ENCODE data around the gene FAM184A.
"Not testable (repeated sequence)": the region's sequence is repeated elsewhere in the genome, so short reads cannot be mapped to it uniquely, and the experiment has no call there.

Gene FAM184A, protein sequence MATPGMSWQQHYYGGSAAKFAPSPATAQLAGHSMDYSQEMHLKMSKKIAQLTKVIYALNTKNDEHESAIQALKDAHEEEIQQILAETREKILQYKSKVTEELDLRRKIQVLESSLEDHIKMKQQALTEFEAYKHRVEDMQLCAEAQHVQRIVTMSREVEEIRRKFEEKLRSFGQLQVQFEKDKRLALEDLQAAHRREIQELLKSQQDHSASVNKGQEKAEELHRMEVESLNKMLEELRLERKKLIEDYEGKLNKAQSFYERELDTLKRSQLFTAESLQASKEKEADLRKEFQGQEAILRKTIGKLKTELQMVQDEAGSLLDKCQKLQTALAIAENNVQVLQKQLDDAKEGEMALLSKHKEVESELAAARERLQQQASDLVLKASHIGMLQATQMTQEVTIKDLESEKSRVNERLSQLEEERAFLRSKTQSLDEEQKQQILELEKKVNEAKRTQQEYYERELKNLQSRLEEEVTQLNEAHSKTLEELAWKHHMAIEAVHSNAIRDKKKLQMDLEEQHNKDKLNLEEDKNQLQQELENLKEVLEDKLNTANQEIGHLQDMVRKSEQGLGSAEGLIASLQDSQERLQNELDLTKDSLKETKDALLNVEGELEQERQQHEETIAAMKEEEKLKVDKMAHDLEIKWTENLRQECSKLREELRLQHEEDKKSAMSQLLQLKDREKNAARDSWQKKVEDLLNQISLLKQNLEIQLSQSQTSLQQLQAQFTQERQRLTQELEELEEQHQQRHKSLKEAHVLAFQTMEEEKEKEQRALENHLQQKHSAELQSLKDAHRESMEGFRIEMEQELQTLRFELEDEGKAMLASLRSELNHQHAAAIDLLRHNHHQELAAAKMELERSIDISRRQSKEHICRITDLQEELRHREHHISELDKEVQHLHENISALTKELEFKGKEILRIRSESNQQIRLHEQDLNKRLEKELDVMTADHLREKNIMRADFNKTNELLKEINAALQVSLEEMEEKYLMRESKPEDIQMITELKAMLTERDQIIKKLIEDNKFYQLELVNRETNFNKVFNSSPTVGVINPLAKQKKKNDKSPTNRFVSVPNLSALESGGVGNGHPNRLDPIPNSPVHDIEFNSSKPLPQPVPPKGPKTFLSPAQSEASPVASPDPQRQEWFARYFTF

DNA sequence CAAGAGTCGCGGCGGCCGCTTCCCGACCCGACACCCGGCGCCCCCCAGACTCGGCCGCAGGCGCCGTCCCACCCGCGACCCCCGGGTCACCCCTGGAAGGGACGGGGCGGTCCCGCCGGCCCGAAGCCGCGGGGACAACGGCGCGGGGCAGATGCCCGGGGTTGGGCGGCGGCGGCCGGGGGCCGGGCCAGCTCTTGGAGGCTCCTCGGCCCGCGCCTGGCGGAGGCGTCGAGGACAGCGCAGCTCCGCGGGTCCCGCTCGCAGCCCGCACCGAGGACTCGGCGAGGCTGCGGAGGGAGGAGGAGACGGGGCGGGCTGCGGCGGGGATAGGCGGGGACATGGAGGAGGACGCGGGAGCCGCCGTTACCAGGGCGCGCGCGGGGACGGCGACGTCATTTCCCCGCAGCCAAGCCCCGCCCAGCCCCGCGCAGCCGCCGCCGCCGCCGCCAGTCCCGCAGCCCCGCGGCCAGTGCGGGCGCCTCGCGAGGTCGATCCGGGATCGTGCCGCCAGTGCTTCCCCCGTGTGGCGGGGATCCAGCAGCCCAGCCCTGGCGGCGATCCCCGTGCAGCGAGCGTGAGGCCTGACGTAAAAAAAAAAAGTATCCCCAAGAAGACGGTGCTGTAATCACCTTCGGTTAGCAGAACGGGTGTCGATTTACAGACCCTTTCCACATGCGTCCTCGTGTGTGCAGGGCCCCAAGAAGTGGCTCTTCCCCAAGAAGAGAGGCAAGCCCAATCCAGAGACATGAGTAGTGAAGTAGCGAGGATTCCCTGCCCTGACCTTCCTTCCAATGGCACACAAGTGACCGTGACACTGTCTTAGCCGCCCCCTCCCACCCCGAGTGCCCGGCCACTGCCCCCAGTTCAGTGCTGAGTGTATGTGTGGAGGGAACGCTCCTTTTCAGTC, at the start of gene FAM184A:
FAM184A (minus strand) TSS at position 289 of the 907 bp plus-strand sequence. CDS start 365 bp downstream, outside the sequence.
- peak; percentile 71 to 80 for DNase-seq

DNA sequence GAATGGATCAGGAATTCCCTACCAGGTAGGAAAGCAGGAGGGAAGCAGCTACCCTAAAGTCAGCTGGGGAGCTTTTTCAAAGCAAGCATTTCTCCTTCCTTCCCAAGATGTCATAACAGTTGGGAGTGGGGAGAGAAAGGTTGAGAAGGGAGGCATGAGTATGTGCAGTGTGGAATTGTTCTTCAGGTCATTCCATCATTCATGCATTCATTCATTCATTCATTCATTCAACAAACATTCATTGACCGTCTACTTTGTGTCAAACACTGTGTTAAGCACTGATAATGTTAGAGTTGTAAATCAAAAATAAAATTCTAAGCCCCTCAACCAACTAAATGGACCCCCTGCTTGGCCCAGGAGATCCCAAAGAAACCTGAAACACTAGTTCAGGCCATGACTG, 49.2 kb upstream of the FAM184A start:
- DNase-seq = no peak

DNA sequence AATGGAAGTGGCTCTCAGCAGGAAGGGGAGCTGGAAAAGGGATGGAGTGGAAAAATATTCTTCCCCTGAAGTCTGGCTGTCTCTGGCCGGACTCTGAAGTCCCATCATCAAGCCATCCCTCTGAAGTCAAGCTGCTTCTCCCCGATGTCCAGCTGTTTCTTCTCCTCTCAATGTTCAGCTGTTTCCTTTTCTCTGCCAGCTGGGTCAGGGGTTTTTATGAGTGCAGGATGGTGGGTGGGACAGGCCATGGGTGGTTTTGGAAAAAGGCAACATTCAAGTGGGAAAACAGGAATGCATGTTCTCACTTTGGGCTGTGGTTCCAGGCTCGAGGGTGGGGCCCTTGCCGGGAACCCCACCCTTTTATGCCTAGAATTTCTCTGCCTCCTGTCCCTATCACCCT, 48.4 kb upstream of the FAM184A start:
- no peak for DNase-seq

DNA sequence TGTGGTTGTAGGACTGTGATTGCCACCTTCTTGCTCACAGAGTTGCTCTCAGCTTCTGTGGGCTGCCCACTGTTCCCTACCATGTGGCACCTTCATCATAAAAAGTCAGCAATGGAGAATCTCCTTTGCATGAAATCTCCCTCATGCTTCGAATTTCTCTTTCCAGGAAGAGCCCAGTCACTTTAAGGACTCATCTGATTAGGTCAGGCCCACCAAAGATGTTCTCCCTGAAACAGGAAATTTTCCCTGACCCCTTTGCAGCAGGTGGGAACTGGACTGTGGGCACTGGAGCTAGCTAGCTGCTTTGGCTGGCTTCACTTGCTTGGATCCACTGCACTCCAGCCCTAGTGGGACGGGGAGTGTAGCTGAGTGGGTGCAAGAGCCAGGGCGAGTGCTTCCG, 47.7 kb upstream of the FAM184A start:
- DNase-seq = no peak

DNA sequence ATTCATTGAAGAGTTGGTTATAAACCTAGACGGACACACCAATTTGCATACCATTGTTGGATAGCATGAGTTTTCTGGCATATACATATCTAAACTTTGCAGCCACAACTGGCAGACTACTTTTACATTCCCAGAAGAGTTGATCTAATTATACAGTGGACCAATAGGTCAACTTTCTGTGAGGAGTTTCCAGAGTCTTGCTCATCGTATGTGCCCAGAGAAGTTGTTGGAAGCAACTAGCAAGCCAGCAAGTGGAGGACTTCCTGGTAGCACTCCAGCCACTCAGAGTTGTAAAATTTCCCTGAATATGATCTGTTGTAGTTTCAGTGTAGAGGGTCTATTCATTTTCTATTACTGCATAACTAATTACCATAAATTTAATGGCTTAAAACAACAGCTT, 47.1 kb upstream of the FAM184A start:
- DNase-seq = no peak

DNA sequence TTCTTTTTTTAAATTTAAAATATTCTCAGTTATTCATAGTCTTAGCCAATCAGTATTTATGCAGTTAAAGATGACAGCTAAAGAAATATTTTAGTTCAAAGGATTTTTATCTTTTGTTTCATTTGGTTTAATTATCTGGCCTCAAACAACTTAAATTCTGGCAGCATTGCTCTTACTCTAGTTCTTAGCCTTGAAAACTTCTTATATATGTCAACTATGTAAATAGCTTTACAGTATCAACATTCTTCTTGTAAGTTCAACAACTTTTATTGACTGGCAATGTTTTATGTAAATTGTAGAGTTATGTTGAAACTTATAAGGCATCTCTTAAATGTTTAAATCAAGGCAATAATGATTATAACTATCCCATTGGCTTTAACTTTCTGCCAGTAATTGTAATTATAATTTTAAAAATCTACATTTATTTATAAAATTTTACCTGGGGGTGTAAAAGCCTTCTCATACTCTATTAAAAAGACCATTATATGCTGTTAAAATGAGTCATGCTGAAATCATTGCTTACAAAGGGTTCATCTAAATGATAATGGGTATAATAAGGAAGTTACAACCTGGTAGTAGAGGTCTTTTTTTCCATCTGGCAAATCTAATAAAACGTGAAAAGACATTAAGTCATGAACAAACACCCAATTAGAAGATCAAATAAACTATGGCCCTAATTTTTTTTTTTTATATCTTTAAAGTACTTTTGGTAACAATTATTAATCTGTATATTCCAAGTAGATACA, 45.8 kb upstream of the FAM184A start:
- DNase-seq = no peak

DNA sequence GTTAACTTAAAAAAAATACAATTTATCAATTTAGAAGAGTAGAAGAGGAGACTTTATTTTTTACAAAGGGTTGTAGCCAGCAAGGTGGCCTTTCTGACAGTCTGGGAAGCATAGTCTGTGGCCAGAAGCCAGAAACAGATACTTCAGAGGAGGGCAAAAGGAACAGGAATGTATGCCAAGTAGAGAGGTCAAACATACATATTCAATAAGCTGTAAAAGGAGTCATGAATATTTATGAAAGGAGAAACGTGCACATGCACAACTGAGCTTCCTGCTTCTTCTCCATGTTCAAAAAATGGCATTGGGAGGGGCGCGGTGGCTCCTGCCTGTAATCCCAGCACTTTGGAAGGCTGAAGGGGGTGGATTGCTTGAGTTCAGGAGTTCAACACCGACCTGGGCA, 43.9 kb upstream of the FAM184A start:
- DNase-seq = no peak

DNA sequence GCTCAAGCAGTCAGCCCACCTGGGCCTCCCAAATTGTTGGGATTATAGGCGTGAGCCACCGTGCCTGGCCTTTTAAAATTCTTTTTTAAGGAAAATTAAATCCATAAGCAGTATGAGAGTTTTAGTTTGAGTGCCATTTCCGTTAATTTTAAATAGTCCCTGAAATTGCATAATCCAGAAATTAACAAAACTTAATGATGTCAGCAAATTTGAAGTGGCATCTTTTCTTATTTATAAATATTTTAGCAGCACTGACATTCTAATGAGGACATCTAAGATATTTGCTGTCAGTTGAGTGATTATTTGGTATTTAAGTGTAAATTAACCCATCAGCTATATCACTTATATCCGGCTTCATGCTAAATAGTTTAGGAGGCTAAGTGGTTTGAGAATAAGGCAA, 42.9 kb upstream of the FAM184A start:
- no peak for DNase-seq

DNA sequence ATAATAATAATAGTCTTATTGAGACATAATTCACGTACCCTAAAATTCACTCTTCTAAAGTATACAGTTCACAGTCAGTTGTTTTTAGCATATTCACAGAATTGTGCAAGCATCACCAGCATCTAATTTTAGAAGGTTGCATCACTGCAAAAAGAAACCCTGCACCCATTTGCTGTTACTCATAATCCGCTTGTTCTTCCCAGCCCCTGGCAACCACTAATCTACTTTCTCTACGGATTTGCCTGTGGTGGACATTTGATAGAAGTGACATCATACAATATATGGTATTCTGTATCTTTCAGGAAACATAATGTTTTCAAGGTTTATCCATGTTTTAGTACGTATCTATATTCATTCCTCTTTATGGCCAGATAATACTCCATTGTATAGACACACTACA, 41.5 kb upstream of the FAM184A start:
- DNase-seq = peak in 1 of 2 donors; percentile 21

DNA sequence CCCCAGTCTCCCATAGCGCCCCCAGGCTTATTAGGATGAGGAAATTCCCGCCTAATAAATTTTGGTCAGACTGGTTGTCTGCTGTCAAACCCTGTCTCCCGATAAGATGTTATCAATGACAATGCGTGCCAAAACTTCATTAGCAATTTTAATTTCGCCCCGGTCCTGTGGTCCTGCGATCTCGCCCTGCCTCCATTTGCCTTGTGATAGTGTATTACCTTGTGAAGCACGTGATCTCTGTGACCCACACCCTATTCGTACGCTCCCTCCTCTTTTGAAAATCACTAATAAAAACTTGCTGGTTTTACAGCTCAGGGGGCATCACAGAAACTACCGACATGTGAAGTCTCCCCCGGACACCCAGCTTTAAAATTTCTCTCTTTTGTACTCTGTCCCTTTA, 40.6 kb upstream of the FAM184A start:
- not testable (repeated sequence) for DNase-seq

DNA sequence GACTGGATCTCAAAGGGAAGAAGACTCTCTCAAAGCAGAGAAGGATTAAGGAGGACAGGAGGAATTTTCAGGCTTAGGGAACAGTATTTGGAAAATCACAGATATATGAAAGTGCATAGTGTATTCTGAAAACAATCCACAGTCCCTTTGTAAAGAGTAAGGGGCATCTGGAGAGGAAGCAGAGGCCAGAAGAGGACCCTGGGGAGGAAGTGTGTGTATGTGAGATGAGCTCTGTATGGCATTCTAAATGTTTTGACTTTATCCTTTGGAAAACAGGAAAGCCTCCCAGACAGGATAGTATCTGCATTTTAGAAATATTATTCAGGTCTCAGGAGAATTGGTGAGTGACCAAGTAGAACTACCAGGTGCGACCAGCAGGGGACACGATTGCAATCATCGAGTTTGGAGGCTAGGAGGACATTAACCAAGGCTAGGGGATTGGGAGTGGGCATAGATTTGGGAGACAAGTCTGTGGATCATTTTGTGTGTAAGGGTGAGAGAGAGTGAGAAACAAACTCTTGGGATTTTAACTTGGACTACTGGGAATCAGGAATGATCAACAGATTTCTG, 38.3 kb upstream of the FAM184A start:
- no peak for DNase-seq

DNA sequence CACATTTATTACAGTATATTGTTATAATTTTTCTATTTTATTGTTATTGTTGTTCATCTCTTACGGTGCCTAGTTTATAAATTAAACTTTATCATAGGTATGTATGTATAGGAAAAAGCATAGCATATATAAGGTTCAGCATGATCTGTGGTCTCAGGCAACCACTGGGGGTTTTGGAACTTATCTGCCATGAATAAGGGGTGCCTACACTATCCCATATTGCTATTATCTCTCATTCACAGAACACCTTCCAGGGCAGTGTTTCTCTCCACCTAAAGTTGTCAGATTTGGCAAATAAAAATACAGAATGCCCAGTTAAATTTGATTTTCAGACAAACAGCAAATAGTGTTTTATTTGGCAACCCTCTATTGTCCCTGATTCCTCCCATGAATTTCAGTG, 35.5 kb upstream of the FAM184A start:
- DNase-seq = no peak

DNA sequence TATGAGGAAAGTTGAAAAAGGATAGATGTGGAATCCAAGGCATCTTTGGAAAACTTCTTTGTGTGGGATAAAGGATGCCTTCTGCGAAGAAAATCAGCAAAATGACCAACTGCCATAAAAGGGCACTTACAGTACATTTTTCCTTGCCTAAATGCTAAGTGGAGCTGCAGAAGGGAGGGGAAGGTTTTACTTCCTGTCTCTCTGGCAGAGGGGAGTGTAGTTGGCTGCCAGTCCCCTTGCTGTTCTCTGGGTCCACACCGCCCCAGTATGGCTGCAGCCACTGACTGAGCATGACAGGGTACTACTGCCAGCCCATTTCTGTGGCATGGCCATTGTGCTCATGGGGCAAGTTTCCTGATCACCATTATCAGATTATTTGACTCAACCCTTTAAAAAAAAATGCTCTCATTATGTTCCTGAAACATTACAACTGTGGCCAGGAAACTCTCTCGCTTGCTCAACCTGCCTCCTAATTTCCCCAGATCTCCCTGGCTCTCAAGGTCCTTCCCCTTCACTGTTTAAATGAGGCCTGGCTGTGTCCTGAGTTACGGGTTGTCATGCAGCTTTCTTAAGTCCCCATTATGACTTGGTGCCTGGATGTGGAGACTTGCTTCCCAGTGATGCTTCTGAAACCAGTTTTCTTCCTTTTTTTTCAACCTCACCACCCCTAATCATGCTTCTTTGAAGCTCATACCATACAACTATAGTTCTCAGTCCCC, 34.5 kb upstream of the FAM184A start:
- DNase-seq = no peak

DNA sequence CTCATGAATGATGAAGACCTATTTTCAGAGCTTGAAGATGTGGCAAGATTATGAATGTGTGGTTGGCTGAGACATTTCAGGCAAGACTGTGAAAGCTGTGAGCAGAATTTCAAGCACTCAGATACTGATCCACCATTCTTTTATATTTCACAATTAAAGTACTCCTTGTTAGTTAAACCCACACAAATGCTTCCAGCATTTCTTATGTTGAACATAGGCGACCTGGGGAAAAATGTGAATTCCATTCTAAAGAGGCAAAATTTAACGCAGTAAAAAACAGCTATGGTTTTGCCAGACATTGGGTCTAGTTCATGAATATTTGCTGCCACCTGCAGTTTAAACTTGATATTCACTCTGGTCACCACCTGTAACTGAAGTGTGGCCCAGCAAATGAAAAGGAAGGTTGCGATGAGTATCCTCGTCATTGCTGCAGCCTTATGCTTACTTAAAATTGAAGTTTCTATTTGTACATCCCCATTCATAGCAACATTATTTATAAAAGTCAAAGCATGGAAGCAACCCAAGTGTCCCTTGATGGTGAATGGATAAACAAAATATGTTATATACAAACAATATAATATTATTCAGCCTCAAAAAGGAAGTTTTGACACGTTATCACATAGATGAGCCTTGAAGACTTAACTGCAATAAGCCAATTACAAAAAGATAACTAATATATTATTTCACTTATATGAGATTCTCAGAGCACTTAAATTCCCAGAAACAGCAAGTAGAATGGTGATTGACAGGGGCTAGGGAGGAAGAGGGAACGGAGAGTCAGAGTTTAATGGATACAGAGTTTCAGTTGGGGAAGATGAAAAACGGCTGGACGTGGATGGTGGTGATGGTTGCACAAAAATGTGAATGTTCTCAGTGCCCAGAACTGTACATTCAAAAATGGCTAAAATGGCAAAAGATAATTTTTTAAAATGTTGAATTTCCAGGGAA, 32.4 kb upstream of the FAM184A start:
- DNase-seq = peak; percentile 41 to 78

DNA sequence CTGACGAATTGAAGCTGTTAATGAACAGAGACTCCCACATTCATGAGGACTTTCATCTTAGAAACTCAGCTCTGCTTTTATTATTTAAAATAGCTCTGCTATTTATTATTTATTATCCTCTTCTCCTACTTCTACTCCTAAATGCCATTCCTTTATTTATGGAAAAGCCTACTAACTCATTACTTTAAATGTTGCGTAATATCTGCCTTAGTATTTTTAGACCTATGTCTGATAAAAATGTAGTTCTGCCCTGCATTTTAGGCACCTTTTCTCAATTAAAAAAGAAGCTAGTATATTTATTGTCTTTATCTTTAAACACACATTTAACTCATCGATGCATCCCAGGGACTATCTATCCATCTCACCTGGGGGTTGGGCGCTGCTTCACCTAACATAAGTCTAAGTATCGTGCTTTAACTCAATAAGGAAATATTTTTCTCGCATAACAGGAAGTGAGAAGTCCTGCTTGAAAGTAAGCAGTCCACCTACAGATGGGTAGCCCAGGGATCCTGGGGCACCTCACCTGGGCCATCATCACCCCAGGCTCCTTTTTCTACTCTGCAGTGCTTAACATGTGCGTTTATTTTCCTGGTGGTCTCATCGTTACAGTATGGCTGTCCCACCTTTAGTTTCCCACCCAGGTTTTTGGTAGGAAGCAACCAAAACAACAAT, 31.3 kb upstream of the FAM184A start:
- DNase-seq = no peak

DNA sequence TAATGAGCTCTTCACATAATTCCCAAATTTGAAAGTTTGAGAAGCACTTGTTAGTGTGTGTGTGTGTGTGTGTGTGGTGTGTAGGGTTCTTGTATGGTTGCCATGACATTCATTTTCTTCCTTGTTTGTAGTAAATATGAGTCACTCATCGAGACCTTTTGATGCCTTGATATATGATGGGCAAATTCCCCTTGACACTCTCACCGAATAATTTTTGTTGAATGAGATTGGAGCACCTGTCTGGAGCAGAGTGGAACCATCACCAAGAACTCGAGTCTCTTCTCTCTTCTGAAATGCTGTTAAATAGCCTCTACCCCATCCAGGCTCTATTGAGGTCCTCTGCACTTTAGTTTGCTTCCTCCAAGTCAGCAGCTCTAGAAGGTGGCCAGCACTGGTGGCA, 29.6 kb upstream of the FAM184A start:
- DNase-seq = no peak

DNA sequence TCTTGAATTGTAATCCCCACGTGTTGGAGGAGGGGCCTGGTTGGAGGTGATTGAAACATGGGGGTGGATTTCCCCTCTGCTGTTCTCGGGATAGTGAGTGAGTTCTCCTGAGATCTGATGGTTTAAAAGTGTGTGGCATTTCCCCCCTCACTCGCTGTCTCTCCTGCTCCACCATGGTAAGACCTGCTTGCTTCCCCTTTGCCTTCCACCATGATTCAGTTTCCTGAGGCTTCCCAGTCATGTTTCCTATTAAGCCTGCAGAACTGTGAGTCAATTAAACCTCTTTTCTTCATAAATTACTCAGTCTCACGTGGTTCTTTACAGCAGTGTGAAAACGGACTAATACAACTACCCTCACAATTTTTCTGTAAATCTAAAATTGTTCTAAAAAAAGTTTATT, 26.8 kb upstream of the FAM184A start:
- no peak for DNase-seq

DNA sequence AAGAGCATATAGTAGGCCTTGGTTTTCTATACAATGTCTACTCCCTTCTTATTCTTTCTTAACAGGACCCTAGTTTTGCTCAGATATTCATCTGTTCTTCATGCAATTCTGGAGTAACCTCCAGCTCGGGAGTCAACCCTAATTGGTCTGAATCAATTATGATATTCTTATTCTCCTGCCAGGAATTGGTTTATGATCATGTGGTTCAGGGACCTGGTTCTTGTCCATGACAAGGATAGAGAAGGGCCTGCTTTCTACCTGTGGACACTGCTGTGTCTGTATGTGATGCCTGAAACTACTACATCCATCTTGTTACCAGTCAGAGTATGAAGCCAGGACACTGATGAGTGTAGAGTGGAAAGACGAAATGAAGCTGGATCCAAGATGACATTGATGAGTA, 24.4 kb upstream of the FAM184A start:
- no peak for DNase-seq

DNA sequence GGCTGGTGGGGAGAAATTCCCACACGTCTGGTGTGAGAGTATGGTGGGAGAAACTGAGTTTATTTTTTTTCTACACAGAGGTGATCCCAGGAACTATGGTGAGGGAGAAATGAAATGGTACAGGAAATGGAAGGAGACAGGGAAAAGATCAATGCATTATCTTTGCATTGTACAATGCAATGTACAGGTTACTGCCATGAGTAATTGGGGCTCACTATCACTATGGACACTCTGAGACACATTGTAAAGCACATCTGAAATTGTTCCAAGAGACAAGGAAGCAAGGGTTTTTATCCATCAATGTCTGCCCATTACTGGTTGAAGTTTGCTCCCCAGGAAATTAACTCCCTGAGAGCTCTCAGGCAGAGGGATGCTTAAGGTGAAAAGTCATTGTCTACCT, 21.7 kb upstream of the FAM184A start:
- no peak for DNase-seq

Measured in CD4-positive, alpha-beta T cell treated with Interleukin-4 for 1 hour (primary cell).